ENCODE measurements around the gene ANKZF1. TPM values are rescaled to one million over a fixed set of nuclear protein-coding genes. Genes with fewer than 3 reads are reported as not detected.
A peak's percentile ranks its signal among the peaks of the same experiment; 100 is the strongest.

Gene ANKZF1
- total and polyA plus RNA-seq, 12 donors: 12.7 to 44.7 (median 25.5) TPM

GRCh38 chr2:219250049-219250781, 20.6 kb downstream of the ANKZF1 start:
- Histone ChIP-seq H3K9me3 (no peaks in the 10 kb centered on the region), H3K36me3 (peaks cover 0 to 43% (median 7%) of the 10 kb centered on the region in 9 donors), H3K27me3 (peaks cover 0 to under 1% (median 0%) of the 10 kb centered on the region in 7 donors), H3K4me1 (peaks cover 35 to 92% (median 75%) of the 10 kb centered on the region in 9 donors), H3K4me3 (peak overlapping the region in 3 of 10 donors; percentile 2 to 22 (median 17)), H3K27ac (peak overlapping the region; percentile 24 to 99 (median 76))
- no peak for DNase-seq
- no peak for TF ChIP-seq CTCF (IDR thresholded peaks at IDR 0.05)
- ATAC-seq: no peak
- 90 to 91% methylated on average over 22 of the region's 22 CpGs for WGBS, 2 donors
- intact Hi-C loops (cut with DNase I): no loop called here

GRCh38 chr2:219251656-219252055, 22.1 kb downstream of the ANKZF1 start:
- peak overlapping the region in 7 of 10 donors; percentile 80 to 99 (median 89) for H3K27ac ChIP-seq
- intact Hi-C loops (cut with DNase I): loop anchor here in 2 of 10 donors (2.0 kb wide), 2 partner anchors 27 to 43 kb away; partner anchors contain the start of gene DNAJB2 (in 2 of the 2)

GRCh38 chr2:219252084-219252483, 22.5 kb downstream of the ANKZF1 start:
- ATAC-seq: no peak
- WGBS, 2 donors: 57 to 60% methylated on average over 5 of the region's 5 CpGs
- no peak for DNase-seq
- H3K4me3 ChIP-seq: peak overlapping the region in 6 of 10 donors; percentile 67 to 95 (median 82)
- peaks cover 27 to 77% (median 61%) of the 10 kb centered on the region in 9 donors for H3K4me1 ChIP-seq
- peaks cover 0 to 40% (median 7%) of the 10 kb centered on the region in 9 donors for H3K36me3 ChIP-seq
- H3K9me3 ChIP-seq: no peaks in the 10 kb centered on the region
- peak overlapping the region in 8 of 10 donors; percentile 80 to 99 (median 86) for H3K27ac ChIP-seq
- no peak for TF ChIP-seq CTCF (IDR thresholded peaks at IDR 0.05)
- H3K27me3 ChIP-seq: peaks cover 0 to 18% (median 0%) of the 10 kb centered on the region in 7 donors
- intact Hi-C loops (cut with DNase I): loop anchor here in 2 of 10 donors (2.0 kb wide), 2 partner anchors 27 to 43 kb away; partner anchors contain the start of gene DNAJB2 (in 2 of the 2)

More at GRCh38 chr2:219251656-219252055, 22.1 kb downstream of the ANKZF1 start:
- Histone ChIP-seq H3K4me3 (peak overlapping the region in 5 of 10 donors; percentile 67 to 84 (median 82)), H3K27me3 (peaks cover 0 to 14% (median 0%) of the 10 kb centered on the region in 7 donors), H3K36me3 (peaks cover 0 to 43% (median 7%) of the 10 kb centered on the region in 9 donors), H3K9me3 (no peaks in the 10 kb centered on the region), H3K4me1 (peaks cover 27 to 82% (median 65%) of the 10 kb centered on the region in 9 donors)
- 66 to 69% methylated on average over 6 of the region's 6 CpGs for WGBS, 2 donors
- DNase-seq (no peak), ATAC-seq (no peak)
- no peak for TF ChIP-seq CTCF (IDR thresholded peaks at IDR 0.05)

- no peak for TF ChIP-seq CTCF (IDR thresholded peaks at IDR 0.05)
- intact Hi-C loops (cut with DNase I): loop anchor here in 2 of 10 donors (2.0 kb wide), 2 partner anchors 26 to 42 kb away; partner anchors contain the start of gene DNAJB2 (in 2 of the 2)
- DNase-seq (no peak), ATAC-seq (peak in 3 of 8 donors; percentile 1 to 2 (median 1))
- H3K4me1 ChIP-seq: peaks cover 27 to 73% (median 56%) of the 10 kb centered on the region in 9 donors
- H3K27me3 ChIP-seq: peaks cover 0 to 22% (median 0%) of the 10 kb centered on the region in 7 donors
- H3K36me3 ChIP-seq: peaks cover 0 to 35% (median 7%) of the 10 kb centered on the region in 9 donors
- 14 to 18% methylated on average over 9 of the region's 9 CpGs for WGBS, 2 donors
- peak overlapping the region in 9 of 10 donors; percentile 6 to 99 (median 84) for H3K27ac ChIP-seq
- H3K4me3 ChIP-seq: peak overlapping the region in 9 of 10 donors; percentile 54 to 95 (median 82)
- H3K9me3 ChIP-seq: no peaks in the 10 kb centered on the region
Observed at GRCh38 chr2:219252570-219252899, 22.9 kb downstream of the ANKZF1 start.
